WERI-Rb-1 (cell line): Measurements from ENCODE around the gene ALDH3A1.
A peak's percentile ranks its signal among the peaks of the same experiment; 100 is the strongest.

ENCODE experiments used
- DNase-seq: peaks from one replicate; pipeline ENCODE4 v3.0.0-alpha.2; 2020
- H3K27ac ChIP-seq: fragments of 250-450 bp; sonication (Bioruptor Pico); 2 replicates; pipeline ENCODE4 v1.5.1; 2020; ENCODE audit warnings: mild to moderate bottlenecking, moderate library complexity
- H3K27me3 ChIP-seq: fragments of 250-450 bp; sonication (Bioruptor Pico); 2 replicates; pipeline ENCODE4 v1.5.1; 2021; ENCODE audit warnings: mild to moderate bottlenecking, low read depth, moderate library complexity; ENCODE audit not compliant: insufficient read depth, severe bottlenecking
- H3K36me3 ChIP-seq: fragments of 250-450 bp; sonication (Bioruptor Pico); 2 replicates; pipeline ENCODE4 v1.5.1; 2020; ENCODE audit warnings: mild to moderate bottlenecking, moderate library complexity
- H3K4me3 ChIP-seq: 2 replicates; pipeline ENCODE4 v1.5.1; 2011; ENCODE audit warnings: low read depth, mild to moderate bottlenecking, control low read depth, low read length
- H3K9me3 ChIP-seq: fragments of 250-450 bp; sonication (Bioruptor Pico); 2 replicates; pipeline ENCODE4 v1.5.1; 2021; ENCODE audit warnings: mild to moderate bottlenecking, moderate library complexity; ENCODE audit not compliant: severe bottlenecking
- CTCF ChIP-seq: IDR thresholded peaks from 2 replicates; pipeline ENCODE4 v1.5.1; 2011; ENCODE audit warnings: low read depth, mild to moderate bottlenecking, control low read depth, inconsistent platforms, low read length

The ALDH3A1 gene

GRCh38 chr17:19755821-19756510, 7.9 kb upstream of the ALDH3A1 start:
- TF ChIP-seq CTCF, result no peak
- no peaks in the 10 kb centered on the region for H3K9me3 ChIP-seq
- no peaks in the 10 kb centered on the region for H3K27me3 ChIP-seq
- H3K36me3 ChIP-seq, result no peaks in the 10 kb centered on the region
- H3K27ac ChIP-seq, result no peak overlapping the region
- DNase-seq, result no peak
- no peak overlapping the region for H3K4me3 ChIP-seq

GRCh38 chr17:19755392-19755791, 7.3 kb upstream of the ALDH3A1 start:
- H3K9me3 ChIP-seq, result no peaks in the 10 kb centered on the region
- TF ChIP-seq CTCF, result no peak
- H3K27me3 ChIP-seq, result no peaks in the 10 kb centered on the region
- no peak overlapping the region for H3K4me3 ChIP-seq
- no peak for DNase-seq
- H3K27ac ChIP-seq, result no peak overlapping the region
- no peaks in the 10 kb centered on the region for H3K36me3 ChIP-seq

- Histone ChIP-seq H3K4me3 (no peak overlapping the region), H3K36me3 (no peaks in the 10 kb centered on the region), H3K9me3 (no peaks in the 10 kb centered on the region), H3K27me3 (no peaks in the 10 kb centered on the region), H3K27ac (no peak overlapping the region)
- TF ChIP-seq CTCF, result peak; percentile 32; the same call in 1 of the 2 replicates
- no peak for DNase-seq
Observed at GRCh38 chr17:19753661-19754463, 5.8 kb upstream of the ALDH3A1 start.

- H3K27ac ChIP-seq, result no peak overlapping the region
- no peak for TF ChIP-seq CTCF
- H3K9me3 ChIP-seq, result no peaks in the 10 kb centered on the region
- no peaks in the 10 kb centered on the region for H3K36me3 ChIP-seq
- H3K4me3 ChIP-seq, result no peak overlapping the region
- H3K27me3 ChIP-seq, result no peaks in the 10 kb centered on the region
- no peak for DNase-seq
Observed at GRCh38 chr17:19753051-19753509, 5.0 kb upstream of the ALDH3A1 start.

- Histone ChIP-seq H3K27ac (no peak overlapping the region), H3K4me3 (no peak overlapping the region), H3K36me3 (no peaks in the 10 kb centered on the region), H3K27me3 (no peaks in the 10 kb centered on the region), H3K9me3 (no peaks in the 10 kb centered on the region)
- DNase-seq, result no peak
- no peak for TF ChIP-seq CTCF
Observed at GRCh38 chr17:19752216-19753050, 4.3 kb upstream of the ALDH3A1 start.
